SK-MEL-5 (cell line): ENCODE data around the gene REEP1. TPM values are rescaled to one million over a fixed set of nuclear protein-coding genes. Genes with fewer than 3 reads are reported as not detected.

Experiments used
- DNase-seq: peaks from one replicate; pipeline ENCODE4 v3.0.0-alpha.2; 2016; ENCODE audit warnings: low read depth, low spot score
- in situ Hi-C: cut with HindIII; loops from 2 replicates; pipeline ENCODE4 v1.10.0; 2016; ENCODE audit warnings: low sequenced_read_pairs, high pct_unique_total_duplicates, low pct_unique_long_range_greater_than_20kb
- total RNA-seq: library from RNA; depleted of rRNA; stranded (reverse); fragments of >200 nt; shearing (Covaris generic); gene quantifications from 2 replicates; pipeline ENCODE4 v1.2.3, GENCODE V29; 2014

REEP1 gene
- total RNA-seq, 1 experiment from 2014 or later = 2.0 TPM

- in situ Hi-C loops = no loop called here
- DNase-seq = no peak
Observed at GRCh38 chr2:86315084-86315483, 22.3 kb downstream of the REEP1 start.

- in situ Hi-C loops = no loop called here
- no peak for DNase-seq
Observed at GRCh38 chr2:86314125-86314524, 23.3 kb downstream of the REEP1 start.

- in situ Hi-C loops = no loop called here
Observed at GRCh38 chr2:86313341-86313740, 24.1 kb downstream of the REEP1 start.

GRCh38 chr2:86311879-86312278 is 25.5 kb downstream of the REEP1 start:
- no peak for DNase-seq
- in situ Hi-C loops = no loop called here

More at GRCh38 chr2:86313341-86313740, 24.1 kb downstream of the REEP1 start:
- DNase-seq = no peak

- DNase-seq = no peak
- in situ Hi-C loops = no loop called here
Observed at GRCh38 chr2:86309966-86310365, 27.5 kb downstream of the REEP1 start.

GRCh38 chr2:86308984-86309695 is 28.3 kb downstream of the REEP1 start:
- in situ Hi-C loops = no loop called here
- DNase-seq = no peak

GRCh38 chr2:86308356-86308755 is 29.1 kb downstream of the REEP1 start:
- in situ Hi-C loops = no loop called here
- no peak for DNase-seq

- in situ Hi-C loops = no loop called here
- no peak for DNase-seq
Observed at GRCh38 chr2:86307431-86307830, 30.0 kb downstream of the REEP1 start.

- in situ Hi-C loops = no loop called here
- DNase-seq = no peak
Observed at GRCh38 chr2:86305915-86306254, 31.5 kb downstream of the REEP1 start.

GRCh38 chr2:86305195-86305914 is 32.1 kb downstream of the REEP1 start:
- in situ Hi-C loops = no loop called here
- DNase-seq = no peak

GRCh38 chr2:86304416-86304815 is 33.0 kb downstream of the REEP1 start:
- DNase-seq = no peak
- in situ Hi-C loops = no loop called here

GRCh38 chr2:86302320-86302719 is 35.1 kb downstream of the REEP1 start:
- in situ Hi-C loops = no loop called here

GRCh38 chr2:86301711-86302202 is 35.7 kb downstream of the REEP1 start:
- DNase-seq = no peak
- in situ Hi-C loops = no loop called here

More at GRCh38 chr2:86302320-86302719, 35.1 kb downstream of the REEP1 start:
- peak; percentile 36 for DNase-seq

- DNase-seq = no peak
- in situ Hi-C loops = no loop called here
Observed at GRCh38 chr2:86301009-86301408, 36.4 kb downstream of the REEP1 start.

GRCh38 chr2:86300496-86300895 is 36.9 kb downstream of the REEP1 start:
- in situ Hi-C loops = no loop called here
- peak; percentile 27 for DNase-seq

- DNase-seq = peak; percentile 66
- in situ Hi-C loops = no loop called here
Observed at GRCh38 chr2:86298411-86299390, 38.7 kb downstream of the REEP1 start.

GRCh38 chr2:86297382-86298147 is 39.9 kb downstream of the REEP1 start:
- peak; percentile 62 for DNase-seq
- in situ Hi-C loops = no loop called here
